Naive thymus-derived CD4-positive, alpha-beta T cell (primary cell): Measurements from ENCODE around the gene ASAP2. TPM values are rescaled to one million over a fixed set of nuclear protein-coding genes. Genes with fewer than 3 reads are reported as not detected.

Experiments
- ATAC-seq: fragments of 150-1000 bp; cut with Tn5 transposase; 2 replicates; pipeline ENCODE4 v1.10.0; 2021; ENCODE audit warnings: mild to moderate bottlenecking, moderate library complexity
- CTCF ChIA-PET: fragments of 350-600 bp; sonication (Branson Sonifier 250); formaldehyde crosslinking; loops from one replicate; lab custom pipeline; 2021; ENCODE audit warnings: antibody characterized with exemption; lab: Charles Lee
- POLR2A ChIA-PET: fragments of 350-600 bp; sonication (Branson Sonifier 250); formaldehyde crosslinking; loops from one replicate; lab custom pipeline; 2021; ENCODE audit warnings: antibody characterized with exemption, inconsistent platforms; lab: Charles Lee
- DNase-seq, 9 donors: peaks; one replicate each; pipeline versions ENCODE4 v3.0.0 to v3.0.0-alpha.2; 2020 to 2022; ENCODE audit warnings: mixed read lengths in 1 of 9
- H3K27ac ChIP-seq: one replicate; pipeline ENCODE4 v1.7.0; 2013; ENCODE audit warnings: mild to moderate bottlenecking, low read depth, low read length, moderate library complexity
- H3K27me3 ChIP-seq, 2 donors: one replicate each; pipeline ENCODE4 v1.7.0; 2013; ENCODE audit warnings: low read length in 2 of 2, mild to moderate bottlenecking in 2 of 2, moderate library complexity in 2 of 2; ENCODE audit not compliant: control insufficient read depth in 2 of 2, insufficient read depth in 2 of 2
- H3K36me3 ChIP-seq, 3 experiments: 1 replicate in 2 of 3; 2 replicates in 1 of 3; pipeline ENCODE4 v1.7.0; 2013; ENCODE audit warnings: low read length in 3 of 3, mild to moderate bottlenecking in 3 of 3, moderate library complexity in 1 of 3; ENCODE audit not compliant: insufficient read depth in 3 of 3, control insufficient read depth in 2 of 3
- H3K4me1 ChIP-seq, 2 donors: one replicate each; pipeline ENCODE4 v1.7.0; 2013; ENCODE audit warnings: low read length in 2 of 2, mild to moderate bottlenecking in 2 of 2, moderate library complexity in 1 of 2; ENCODE audit not compliant: control insufficient read depth in 2 of 2, insufficient read depth in 2 of 2
- H3K4me3 ChIP-seq: 2 replicates; pipeline ENCODE4 v1.7.0; 2013; ENCODE audit warnings: mild to moderate bottlenecking, low read length
- H3K9me3 ChIP-seq, 3 experiments: 1 replicate in 2 of 3; 2 replicates in 1 of 3; pipeline ENCODE4 v1.7.0; 2013; ENCODE audit warnings: low read length in 3 of 3; ENCODE audit not compliant: control insufficient read depth in 2 of 3
- H3K27ac Mint-ChIP-seq, 9 donors: one replicate each; pipeline ENCODE4 v1.8.0; 2020 to 2022; ENCODE audit warnings: mixed read lengths in 9 of 9, mild to moderate bottlenecking in 8 of 9, moderate library complexity in 5 of 9, inconsistent platforms in 2 of 9
- H3K27me3 Mint-ChIP-seq, 5 donors: one replicate each; pipeline ENCODE4 v1.8.0; 2021 to 2022; ENCODE audit warnings: mixed read lengths in 5 of 5, mild to moderate bottlenecking in 1 of 5
- H3K36me3 Mint-ChIP-seq, 5 donors: one replicate each; pipeline ENCODE4 v1.8.0; 2020 to 2022; ENCODE audit warnings: mixed read lengths in 5 of 5, mild to moderate bottlenecking in 3 of 5, inconsistent platforms in 1 of 5
- H3K4me1 Mint-ChIP-seq, 7 donors: one replicate each; pipeline ENCODE4 v1.8.0; 2020 to 2022; ENCODE audit warnings: mixed read lengths in 7 of 7, mild to moderate bottlenecking in 3 of 7, inconsistent platforms in 1 of 7
- H3K4me3 Mint-ChIP-seq, 10 donors: one replicate each; pipeline ENCODE4 v1.8.0; 2020 to 2022; ENCODE audit warnings: mild to moderate bottlenecking in 10 of 10, mixed read lengths in 10 of 10, moderate library complexity in 6 of 10, inconsistent platforms in 2 of 10
- H3K9me3 Mint-ChIP-seq, 11 donors: one replicate each; pipeline ENCODE4 v1.8.0; 2020 to 2022; ENCODE audit warnings: mixed read lengths in 11 of 11, mild to moderate bottlenecking in 4 of 11, inconsistent platforms in 1 of 11, moderate library complexity in 1 of 11
- intact Hi-C, 2 donors: fragments of 100-400 bp; cut with micrococcal nuclease; formaldehyde crosslinking; loops; one replicate each; pipeline ENCODE4 v1.15.1; 2023
- polyA plus RNA-seq, 2 donors: library from polyadenylated mRNA; unstranded; fragments of 300-500 nt; fragmentation: Illumina TruSeq; gene quantifications; one replicate each; pipeline ENCODE4 v1.2.3, GENCODE V29; 2021
- total RNA-seq, 6 experiments: library from RNA in 5 of 6; stranded (reverse) in 5 of 6; gene quantifications; 1 replicate in 5 of 6; 2 replicates in 1 of 6; pipeline ENCODE4 v1.2.3 and lab custom pipeline; 2021 to 2026

The ASAP2 gene
- total and polyA plus RNA-seq, 7 experiments from 2014 or later: 0.10 to 1.2 (median 0.45) TPM; not detected in 4

- H3K27me3 Mint-ChIP-seq: peaks cover 0 to 18% (median 7%) of the 10 kb centered on the region in 5 donors
- Histone ChIP-seq H3K4me3 (no peak overlapping the region), H3K9me3 (no peaks in the 10 kb centered on the region), H3K36me3 (no peaks in the 10 kb centered on the region), H3K4me1 (no peaks in the 10 kb centered on the region), H3K27me3 (no peaks in the 10 kb centered on the region), H3K27ac (no peak overlapping the region)
- ATAC-seq: no peak
- CTCF ChIA-PET: interaction anchor here (0.6 kb wide), 1 partner anchor 1690 kb away, joined by 3 read pairs; no protein-coding TSS in a partner anchor
- peaks cover 0 to 8% (median 3%) of the 10 kb centered on the region in 11 donors for H3K9me3 Mint-ChIP-seq
- intact Hi-C loops: no loop called here
- H3K4me1 Mint-ChIP-seq: no peaks in the 10 kb centered on the region
- no peaks in the 10 kb centered on the region for H3K36me3 Mint-ChIP-seq
- POLR2A ChIA-PET: no interaction called here
- no peak for DNase-seq
- no peak overlapping the region for H3K4me3 Mint-ChIP-seq
- no peak overlapping the region for H3K27ac Mint-ChIP-seq
Observed at GRCh38 chr2:9269695-9270360, 63.2 kb downstream of the ASAP2 start.

- Mint-ChIP-seq H3K27me3 (peaks cover 0 to 20% (median 10%) of the 10 kb centered on the region in 5 donors), H3K4me1 (peaks cover 0 to under 1% (median 0%) of the 10 kb centered on the region in 7 donors), H3K4me3 (no peak overlapping the region), H3K27ac (no peak overlapping the region), H3K9me3 (peaks cover 0 to 8% (median 3%) of the 10 kb centered on the region in 11 donors), H3K36me3 (no peaks in the 10 kb centered on the region)
- ATAC-seq (no peak), DNase-seq (no peak)
- ChIA-PET CTCF (no interaction called here), POLR2A (no interaction called here)
- Histone ChIP-seq H3K27ac (no peak overlapping the region), H3K4me1 (no peaks in the 10 kb centered on the region), H3K4me3 (no peak overlapping the region), H3K27me3 (no peaks in the 10 kb centered on the region), H3K36me3 (no peaks in the 10 kb centered on the region), H3K9me3 (no peaks in the 10 kb centered on the region)
- intact Hi-C loops: no loop called here
Observed at GRCh38 chr2:9271091-9271490, 64.5 kb downstream of the ASAP2 start.

GRCh38 chr2:9271691-9272090 lies 65.1 kb downstream of the ASAP2 start:
- Histone ChIP-seq H3K27me3 (no peaks in the 10 kb centered on the region), H3K9me3 (no peaks in the 10 kb centered on the region), H3K4me1 (no peaks in the 10 kb centered on the region), H3K36me3 (no peaks in the 10 kb centered on the region), H3K27ac (no peak overlapping the region), H3K4me3 (no peak overlapping the region)
- Mint-ChIP-seq H3K27ac (no peak overlapping the region), H3K4me1 (peaks cover 0 to 2% (median 0%) of the 10 kb centered on the region in 7 donors), H3K9me3 (peaks cover 0 to 8% (median 3%) of the 10 kb centered on the region in 11 donors), H3K4me3 (no peak overlapping the region), H3K27me3 (peaks cover 0 to 20% (median 10%) of the 10 kb centered on the region in 5 donors), H3K36me3 (no peaks in the 10 kb centered on the region)
- DNase-seq (no peak), ATAC-seq (no peak)
- ChIA-PET POLR2A (no interaction called here), CTCF (interaction anchor here (0.6 kb wide), 1 partner anchor 39 kb away, joined by 3 read pairs; no protein-coding TSS in a partner anchor)
- intact Hi-C loops: no loop called here

- no peak for ATAC-seq
- peaks cover 0 to 2% (median 0%) of the 10 kb centered on the region in 7 donors for H3K4me1 Mint-ChIP-seq
- ChIA-PET POLR2A (no interaction called here), CTCF (no interaction called here)
- intact Hi-C loops: no loop called here
- Histone ChIP-seq H3K4me1 (no peaks in the 10 kb centered on the region), H3K27ac (no peak overlapping the region), H3K4me3 (no peak overlapping the region), H3K27me3 (no peaks in the 10 kb centered on the region), H3K36me3 (no peaks in the 10 kb centered on the region), H3K9me3 (no peaks in the 10 kb centered on the region)
- H3K27me3 Mint-ChIP-seq: peaks cover 0 to 20% (median 15%) of the 10 kb centered on the region in 5 donors
- no peak for DNase-seq
- no peak overlapping the region for H3K27ac Mint-ChIP-seq
- no peak overlapping the region for H3K4me3 Mint-ChIP-seq
- peaks cover 0 to 8% (median 3%) of the 10 kb centered on the region in 11 donors for H3K9me3 Mint-ChIP-seq
- H3K36me3 Mint-ChIP-seq: no peaks in the 10 kb centered on the region
Observed at GRCh38 chr2:9273486-9274130, 67.0 kb downstream of the ASAP2 start.

GRCh38 chr2:9274701-9275343 lies 68.2 kb downstream of the ASAP2 start:
- Histone ChIP-seq H3K9me3 (no peaks in the 10 kb centered on the region), H3K4me1 (no peaks in the 10 kb centered on the region), H3K27ac (no peak overlapping the region), H3K27me3 (no peaks in the 10 kb centered on the region), H3K4me3 (no peak overlapping the region), H3K36me3 (no peaks in the 10 kb centered on the region)
- CTCF ChIA-PET: no interaction called here
- POLR2A ChIA-PET: no interaction called here
- Mint-ChIP-seq H3K4me1 (peaks cover 0 to 2% (median 0%) of the 10 kb centered on the region in 7 donors), H3K36me3 (no peaks in the 10 kb centered on the region), H3K4me3 (no peak overlapping the region), H3K27me3 (peaks cover 0 to 23% (median 15%) of the 10 kb centered on the region in 5 donors), H3K9me3 (peaks cover 0 to 8% (median 3%) of the 10 kb centered on the region in 11 donors), H3K27ac (no peak overlapping the region)
- ATAC-seq (no peak), DNase-seq (no peak)
- intact Hi-C loops: no loop called here

GRCh38 chr2:9275399-9275798 lies 68.8 kb downstream of the ASAP2 start:
- H3K4me3 ChIP-seq: no peak overlapping the region
- CTCF ChIA-PET: no interaction called here
- Mint-ChIP-seq H3K36me3 (no peaks in the 10 kb centered on the region), H3K4me1 (peaks cover 0 to 2% (median 0%) of the 10 kb centered on the region in 7 donors), H3K4me3 (no peak overlapping the region), H3K9me3 (peaks cover 0 to 8% (median 3%) of the 10 kb centered on the region in 11 donors), H3K27me3 (peaks cover 0 to 25% (median 15%) of the 10 kb centered on the region in 5 donors), H3K27ac (no peak overlapping the region)
- intact Hi-C loops: no loop called here
- no peaks in the 10 kb centered on the region for H3K36me3 ChIP-seq
- H3K27ac ChIP-seq: no peak overlapping the region
- DNase-seq: no peak
- POLR2A ChIA-PET: no interaction called here
- no peaks in the 10 kb centered on the region for H3K4me1 ChIP-seq
- no peaks in the 10 kb centered on the region for H3K27me3 ChIP-seq
- ATAC-seq: no peak
- no peaks in the 10 kb centered on the region for H3K9me3 ChIP-seq
